Stimulated activated CD8-positive, alpha-beta memory T cell treated with anti-CD3 and anti-CD28 coated beads, Interleukin-4, amount 100 ng/mL, for 4 hours (primary cell): Measurements from ENCODE around the gene CRTC3.
"Not testable (repeated sequence)": the region's sequence is repeated elsewhere in the genome, so short reads cannot be mapped to it uniquely, and the experiment has no call there.

Experiments used
- DNase-seq, 2 donors: peaks; one replicate each; pipeline ENCODE4 v3.0.0-alpha.2; 2020; ENCODE audit warnings: low read depth in 2 of 2, low spot score in 1 of 2

CRTC3 gene

DNA sequence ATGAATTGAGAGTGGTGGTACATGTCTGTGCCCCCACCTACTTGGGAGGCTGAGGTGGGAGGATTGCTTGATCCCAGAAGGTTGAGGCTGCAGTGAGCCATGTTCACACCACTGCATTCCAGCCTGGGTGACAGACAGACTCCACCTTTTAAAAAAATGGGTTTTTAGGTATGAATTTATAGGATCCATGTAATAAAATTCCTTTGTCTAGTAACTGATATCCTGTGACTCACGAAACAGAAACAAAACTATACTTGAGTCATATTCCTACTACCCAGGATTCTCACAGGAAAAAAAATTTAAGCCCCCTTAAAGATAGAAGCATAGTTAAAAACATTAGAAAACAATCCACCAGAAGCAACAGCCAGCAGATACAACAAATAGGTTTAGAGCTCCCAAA, 10.0 kb upstream of the CRTC3 start:
- no peak for DNase-seq

DNA sequence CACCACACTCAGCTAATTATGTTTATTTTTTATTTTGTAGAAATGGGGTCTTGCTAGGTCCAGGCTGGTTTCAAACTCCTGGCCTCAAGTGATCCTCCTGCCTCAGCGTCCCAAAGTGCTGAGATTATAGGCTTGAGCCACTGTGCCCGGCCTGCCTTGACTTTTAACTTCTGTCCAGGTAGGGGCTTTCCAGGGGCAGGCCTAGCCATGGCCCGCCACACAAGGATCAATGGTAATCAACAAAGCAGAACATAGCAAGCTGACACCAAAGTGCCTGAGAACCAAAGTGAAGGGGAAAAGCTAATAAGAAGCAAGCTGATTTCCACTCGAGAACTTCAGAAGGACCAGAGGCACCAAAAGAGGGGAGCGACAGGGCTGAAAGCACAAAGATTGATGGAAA, 9.4 kb upstream of the CRTC3 start:
- DNase-seq: no peak

GRCh38 chr15:90523373-90523772, 6.3 kb upstream of the CRTC3 start:
- DNase-seq: no peak

- DNase-seq: not testable (repeated sequence)
Measured at GRCh38 chr15:90524018-90524803, 5.5 kb upstream of the CRTC3 start.

GRCh38 chr15:90529011-90529370, 732 bp upstream of the CRTC3 start:
- DNase-seq: no peak

GRCh38 chr15:90530250-90531051, 728 bp downstream of the CRTC3 start:
- DNase-seq: no peak

DNA sequence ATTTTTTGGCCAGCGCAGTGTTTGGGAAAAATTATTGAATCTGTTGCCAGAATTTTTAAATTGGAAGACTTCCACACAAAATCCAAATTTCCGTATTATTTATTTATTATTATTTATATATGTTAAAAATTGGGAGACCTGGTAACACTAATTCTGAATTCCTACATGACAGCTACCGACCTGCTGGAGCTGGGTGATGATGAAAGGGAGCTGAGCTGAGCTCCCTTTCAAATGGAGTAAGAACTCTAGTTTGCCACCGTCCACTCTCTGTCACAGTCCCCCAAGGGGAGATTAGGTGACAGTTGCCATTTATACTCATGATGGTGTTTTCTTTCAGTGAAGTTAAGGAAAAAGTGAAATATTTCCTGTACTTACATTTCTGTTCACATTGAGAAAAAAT, 1.4 kb downstream of the CRTC3 start:
- no peak for DNase-seq

GRCh38 chr15:90535254-90535653, 5.5 kb downstream of the CRTC3 start:
- no peak for DNase-seq

DNA sequence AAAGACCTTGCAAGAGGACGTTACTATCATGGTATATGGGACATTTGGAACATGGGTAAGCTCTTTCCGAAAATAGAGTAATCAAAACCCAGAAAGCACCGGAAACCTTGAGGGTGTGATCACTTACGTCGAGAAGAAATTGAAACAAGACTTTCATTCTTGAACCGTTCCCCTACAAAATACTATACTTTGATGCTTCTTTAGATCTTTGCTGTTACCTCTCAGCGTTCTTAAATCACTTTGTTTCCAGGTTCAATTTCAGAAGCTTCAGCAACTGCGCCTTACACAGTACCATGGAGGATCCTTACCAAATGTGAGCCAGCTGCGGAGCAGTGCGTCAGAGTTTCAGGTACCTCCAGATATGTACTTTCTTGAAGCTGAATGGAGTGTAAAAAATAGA, 10.1 kb downstream of the CRTC3 start:
- no peak for DNase-seq

GRCh38 chr15:90540768-90541167, 11.0 kb downstream of the CRTC3 start:
- no peak for DNase-seq

GRCh38 chr15:90545095-90545494, 15.4 kb downstream of the CRTC3 start:
- no peak for DNase-seq

- no peak for DNase-seq
Measured at GRCh38 chr15:90547540-90547939, 17.8 kb downstream of the CRTC3 start.

DNA sequence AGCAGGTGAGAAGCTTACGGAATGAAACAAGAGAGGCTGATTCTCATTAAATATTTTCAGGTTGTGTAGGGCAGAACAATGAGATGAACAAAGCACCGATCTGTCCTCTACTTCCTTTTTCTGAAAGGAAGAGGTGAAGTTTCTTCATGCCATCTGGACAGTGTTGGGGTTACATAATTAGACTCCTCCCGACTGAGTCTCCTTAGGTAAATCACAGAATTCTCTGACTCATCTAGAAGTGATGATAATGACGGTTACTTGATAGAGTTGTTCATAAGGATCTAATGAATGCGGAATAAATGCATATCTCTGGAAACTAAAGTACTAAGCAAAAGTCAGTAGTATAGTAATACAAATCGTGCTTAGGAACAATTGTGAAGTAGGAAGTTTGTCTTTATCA, 21.2 kb downstream of the CRTC3 start:
- no peak for DNase-seq

- DNase-seq: no peak
Measured at GRCh38 chr15:90552162-90552928, 22.6 kb downstream of the CRTC3 start.

- DNase-seq: no peak
Measured at GRCh38 chr15:90552929-90553211, 23.1 kb downstream of the CRTC3 start.

GRCh38 chr15:90553248-90553745, 23.6 kb downstream of the CRTC3 start:
- no peak for DNase-seq

- DNase-seq: no peak
Measured at GRCh38 chr15:90557186-90558084, 27.7 kb downstream of the CRTC3 start.

DNA sequence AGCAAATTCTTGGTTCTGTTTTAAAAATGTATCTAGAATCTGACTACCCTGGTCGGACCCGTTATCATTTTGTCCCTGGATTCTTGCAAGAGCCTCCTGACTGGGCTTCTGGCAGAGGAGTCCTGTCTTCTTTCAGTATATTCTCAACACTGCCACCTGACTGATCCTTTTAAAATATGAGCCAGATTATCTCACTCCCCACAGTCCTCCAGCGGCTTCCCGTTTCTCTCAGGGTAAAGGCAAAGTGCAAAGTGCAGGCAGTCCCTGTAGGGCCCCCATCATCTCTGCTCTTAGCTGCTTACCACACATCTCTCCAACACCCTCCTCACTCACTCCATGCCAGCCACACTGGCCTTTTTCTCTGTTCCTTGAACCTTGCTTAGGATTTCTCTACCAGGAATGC, 28.4 kb downstream of the CRTC3 start:
- DNase-seq: no peak

DNA sequence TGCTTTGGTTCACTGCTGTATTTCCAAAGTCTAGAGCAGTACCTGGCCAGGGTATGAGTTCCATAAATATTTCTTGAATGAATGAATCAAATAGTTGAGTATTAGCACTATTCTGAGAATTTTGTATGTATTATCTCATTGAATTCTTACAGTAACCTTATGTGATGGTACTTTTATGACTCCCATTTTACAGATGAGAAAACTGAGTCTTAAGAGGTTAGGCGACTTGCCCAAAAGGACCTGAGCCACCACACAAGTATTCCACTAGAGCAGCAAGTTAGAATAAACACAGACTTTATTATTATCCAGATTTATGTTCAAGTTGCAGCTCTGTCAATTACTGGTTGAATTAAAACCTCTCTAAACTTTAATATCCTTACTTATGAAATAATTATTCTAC, 29.4 kb downstream of the CRTC3 start:
- DNase-seq: no peak

DNA sequence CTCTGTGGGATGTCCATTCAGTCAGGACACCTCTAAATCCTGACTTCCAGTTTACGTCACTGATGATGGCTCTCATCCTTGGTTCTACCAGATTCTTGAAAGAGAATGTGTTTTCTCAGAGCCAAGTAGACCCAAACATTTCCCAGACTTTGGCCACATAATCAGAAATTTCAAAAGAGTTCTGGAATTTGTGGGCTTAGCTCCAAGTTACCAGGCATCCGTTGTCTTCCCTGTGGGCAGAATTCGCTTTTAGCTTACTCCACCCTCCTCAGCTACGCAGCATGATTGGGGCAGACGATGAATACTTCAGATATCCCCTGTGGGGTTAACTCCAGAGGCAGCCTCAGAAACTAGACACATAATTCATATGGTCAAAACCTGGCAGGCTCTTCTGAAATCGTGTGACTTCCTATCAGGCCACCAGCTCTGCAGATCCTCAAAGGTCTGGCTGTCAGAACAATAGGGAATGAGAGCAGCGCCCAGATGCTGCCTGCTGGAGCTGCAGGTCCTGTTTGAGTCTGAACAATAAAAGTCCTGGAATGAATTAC, 30.6 kb downstream of the CRTC3 start:
- DNase-seq: no peak
